ENCODE results near the gene ICE2. TPM values are rescaled to one million over a fixed set of nuclear protein-coding genes. Genes with fewer than 3 reads are reported as not detected.

Gene ICE2
- total and polyA plus RNA-seq, 12 donors: 6.3 to 33.4 (median 26.7) TPM

DNA sequence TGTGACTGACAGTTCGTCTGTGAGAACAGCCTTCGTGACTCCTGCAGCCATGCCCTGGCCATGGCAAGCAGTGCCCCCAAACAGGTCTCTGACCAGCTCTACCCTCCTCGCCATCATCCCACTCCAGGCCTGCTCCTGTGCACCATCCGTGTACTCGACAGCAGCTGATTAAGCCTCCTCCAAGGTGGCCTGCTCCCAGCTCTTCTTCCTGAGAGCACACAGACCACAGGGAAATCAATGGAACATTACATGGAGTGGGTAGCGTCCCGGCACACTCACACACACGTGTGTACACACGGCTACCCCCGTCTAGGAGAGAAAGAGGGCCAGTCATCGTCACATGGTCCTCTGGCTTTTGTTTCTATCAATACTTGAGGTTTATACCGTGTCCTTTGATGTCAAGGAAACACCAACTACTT lies 102.3 kb downstream of the ICE2 start:
- ATAC-seq: no peak
- intact Hi-C loops (cut with DNase I): no loop called here
- no peak for DNase-seq
- TF ChIP-seq, protein P1, sequence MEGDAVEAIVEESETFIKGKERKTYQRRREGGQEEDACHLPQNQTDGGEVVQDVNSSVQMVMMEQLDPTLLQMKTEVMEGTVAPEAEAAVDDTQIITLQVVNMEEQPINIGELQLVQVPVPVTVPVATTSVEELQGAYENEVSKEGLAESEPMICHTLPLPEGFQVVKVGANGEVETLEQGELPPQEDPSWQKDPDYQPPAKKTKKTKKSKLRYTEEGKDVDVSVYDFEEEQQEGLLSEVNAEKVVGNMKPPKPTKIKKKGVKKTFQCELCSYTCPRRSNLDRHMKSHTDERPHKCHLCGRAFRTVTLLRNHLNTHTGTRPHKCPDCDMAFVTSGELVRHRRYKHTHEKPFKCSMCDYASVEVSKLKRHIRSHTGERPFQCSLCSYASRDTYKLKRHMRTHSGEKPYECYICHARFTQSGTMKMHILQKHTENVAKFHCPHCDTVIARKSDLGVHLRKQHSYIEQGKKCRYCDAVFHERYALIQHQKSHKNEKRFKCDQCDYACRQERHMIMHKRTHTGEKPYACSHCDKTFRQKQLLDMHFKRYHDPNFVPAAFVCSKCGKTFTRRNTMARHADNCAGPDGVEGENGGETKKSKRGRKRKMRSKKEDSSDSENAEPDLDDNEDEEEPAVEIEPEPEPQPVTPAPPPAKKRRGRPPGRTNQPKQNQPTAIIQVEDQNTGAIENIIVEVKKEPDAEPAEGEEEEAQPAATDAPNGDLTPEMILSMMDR (IDR thresholded peaks at IDR 0.05): no peak
- Histone ChIP-seq H3K9me3 (no peaks in the 10 kb centered on the region), H3K27ac (peak overlapping the region in 5 of 10 donors; percentile 9 to 82 (median 41)), H3K36me3 (peaks cover 0 to 100% (median 13%) of the 10 kb centered on the region in 9 donors), H3K4me1 (peaks cover 3 to 90% (median 66%) of the 10 kb centered on the region in 9 donors), H3K4me3 (no peak overlapping the region), H3K27me3 (no peaks in the 10 kb centered on the region)
- 69 to 74% methylated on average over 12 of the region's 12 CpGs for WGBS, 2 donors

DNA sequence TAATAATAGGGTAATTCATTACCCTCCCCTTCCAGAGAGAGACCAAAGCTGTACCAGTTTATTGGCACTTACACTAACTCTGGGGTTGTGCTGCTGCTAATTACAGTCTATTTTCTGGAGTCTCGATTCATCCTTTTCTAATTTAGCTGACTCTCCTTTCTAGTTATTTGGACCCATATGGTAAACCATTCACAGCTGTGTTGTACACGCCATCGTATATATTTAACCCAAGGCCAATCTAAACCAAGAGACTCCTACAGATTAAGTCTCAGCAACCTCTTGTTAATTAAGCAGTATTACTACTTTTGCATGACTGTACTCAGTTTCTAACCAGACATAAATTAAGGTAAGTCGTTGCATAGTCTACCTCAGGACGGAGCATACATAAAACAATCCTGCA lies 103.6 kb downstream of the ICE2 start:
- intact Hi-C loops (cut with DNase I): no loop called here
- no peaks in the 10 kb centered on the region for H3K27me3 ChIP-seq
- 86% methylated on average over 5 of the region's 5 CpGs for WGBS, 2 donors
- H3K4me1 ChIP-seq: peaks cover 3 to 96% (median 76%) of the 10 kb centered on the region in 9 donors
- ATAC-seq: no peak
- no peak overlapping the region for H3K4me3 ChIP-seq
- TF ChIP-seq, protein P1 (IDR thresholded peaks at IDR 0.05): no peak
- peaks cover 0 to 100% (median 7%) of the 10 kb centered on the region in 9 donors for H3K36me3 ChIP-seq
- H3K27ac ChIP-seq: peak overlapping the region; percentile 25 to 95 (median 80)
- H3K9me3 ChIP-seq: no peaks in the 10 kb centered on the region
- no peak for DNase-seq

DNA sequence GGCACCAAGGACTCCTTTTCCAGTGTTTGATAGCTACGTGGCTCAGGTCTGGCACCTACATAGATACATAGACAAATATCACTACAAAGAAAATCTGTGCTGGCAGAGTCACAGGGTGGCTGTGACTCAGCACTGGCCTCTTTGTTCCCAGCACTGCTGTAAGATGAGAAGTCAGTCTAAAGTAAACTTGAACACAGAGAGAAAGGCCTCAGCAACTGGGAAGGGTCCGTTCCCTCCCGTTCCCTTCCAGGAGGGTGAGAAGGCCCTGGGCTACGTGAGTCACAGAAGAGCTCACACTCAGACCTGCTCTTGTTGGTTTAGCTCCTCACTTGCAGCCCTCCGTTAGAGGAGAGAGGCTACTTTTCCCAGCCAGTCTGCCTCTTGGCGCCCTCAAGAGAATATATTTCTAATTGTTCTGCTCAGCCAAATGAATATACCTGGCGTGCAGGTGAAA lies 104.3 kb downstream of the ICE2 start:
- H3K4me1 ChIP-seq: peaks cover 3 to 96% (median 80%) of the 10 kb centered on the region in 9 donors
- peak overlapping the region; percentile 25 to 95 (median 80) for H3K27ac ChIP-seq
- ATAC-seq: peak; percentile 29 to 76 (median 52)
- H3K4me3 ChIP-seq: peak overlapping the region in 1 of 10 donors; percentile 5
- H3K36me3 ChIP-seq: peaks cover 0 to 100% (median 7%) of the 10 kb centered on the region in 9 donors
- 49 to 54% methylated on average over 7 of the region's 7 CpGs for WGBS, 2 donors
- H3K9me3 ChIP-seq: no peaks in the 10 kb centered on the region
- intact Hi-C loops (cut with DNase I): no loop called here
- no peaks in the 10 kb centered on the region for H3K27me3 ChIP-seq
- no peak for DNase-seq
- TF ChIP-seq, protein P1 (IDR thresholded peaks at IDR 0.05): no peak

DNA sequence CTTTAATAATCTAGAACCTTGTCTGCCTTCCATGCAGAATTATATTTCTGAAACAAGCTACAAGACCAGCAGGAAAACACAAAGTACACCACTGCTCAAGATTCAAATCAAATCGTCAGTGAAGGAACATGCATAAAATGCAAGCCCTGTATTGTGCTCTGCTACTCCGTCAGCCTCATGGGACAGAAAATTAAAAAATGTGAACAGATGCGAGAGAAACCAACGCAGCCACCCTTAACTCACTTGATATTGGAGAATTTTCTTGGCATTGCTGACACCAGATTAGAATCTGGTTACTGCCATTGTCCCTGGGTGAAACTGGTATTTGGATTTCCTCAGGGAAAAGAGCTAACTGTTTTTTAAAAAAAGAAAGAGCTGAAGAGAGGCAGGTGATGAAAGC lies 104.7 kb downstream of the ICE2 start:
- no peak overlapping the region for H3K4me3 ChIP-seq

More for the DNA sequence above, 104.7 kb downstream of the ICE2 start:
- peak overlapping the region; percentile 25 to 95 (median 80) for H3K27ac ChIP-seq
- no peaks in the 10 kb centered on the region for H3K9me3 ChIP-seq
- ATAC-seq: no peak
- no peak for DNase-seq
- intact Hi-C loops (cut with DNase I): no loop called here
- peaks cover 3 to 95% (median 76%) of the 10 kb centered on the region in 9 donors for H3K4me1 ChIP-seq
- TF ChIP-seq, protein P1 (IDR thresholded peaks at IDR 0.05): no peak
- H3K27me3 ChIP-seq: no peaks in the 10 kb centered on the region
- 35 to 48% methylated on average over 4 of the region's 4 CpGs for WGBS, 2 donors
- peaks cover 0 to 100% (median 7%) of the 10 kb centered on the region in 9 donors for H3K36me3 ChIP-seq

Data from heart right ventricle (tissue), 16 donors.